Metanephros (tissue), 2 donors: ENCODE data around the gene CCM2. TPM values are rescaled to one million over a fixed set of nuclear protein-coding genes. Genes with fewer than 3 reads are reported as not detected.

Experiments used
- small RNA-seq: library from RNA; depleted of rRNA; stranded (forward); fragments of <200 nt; gene quantifications from one replicate; pipeline ENCODE3, GENCODE V24; 2014; ENCODE audit warnings: low replicate concordance
- total RNA-seq: library from RNA; depleted of rRNA; stranded (reverse); fragments of >200 nt; gene quantifications from one replicate; pipeline ENCODE4 v1.2.3, GENCODE V29; 2014

The CCM2 gene
- total RNA-seq, result 29.3 TPM

DNA sequence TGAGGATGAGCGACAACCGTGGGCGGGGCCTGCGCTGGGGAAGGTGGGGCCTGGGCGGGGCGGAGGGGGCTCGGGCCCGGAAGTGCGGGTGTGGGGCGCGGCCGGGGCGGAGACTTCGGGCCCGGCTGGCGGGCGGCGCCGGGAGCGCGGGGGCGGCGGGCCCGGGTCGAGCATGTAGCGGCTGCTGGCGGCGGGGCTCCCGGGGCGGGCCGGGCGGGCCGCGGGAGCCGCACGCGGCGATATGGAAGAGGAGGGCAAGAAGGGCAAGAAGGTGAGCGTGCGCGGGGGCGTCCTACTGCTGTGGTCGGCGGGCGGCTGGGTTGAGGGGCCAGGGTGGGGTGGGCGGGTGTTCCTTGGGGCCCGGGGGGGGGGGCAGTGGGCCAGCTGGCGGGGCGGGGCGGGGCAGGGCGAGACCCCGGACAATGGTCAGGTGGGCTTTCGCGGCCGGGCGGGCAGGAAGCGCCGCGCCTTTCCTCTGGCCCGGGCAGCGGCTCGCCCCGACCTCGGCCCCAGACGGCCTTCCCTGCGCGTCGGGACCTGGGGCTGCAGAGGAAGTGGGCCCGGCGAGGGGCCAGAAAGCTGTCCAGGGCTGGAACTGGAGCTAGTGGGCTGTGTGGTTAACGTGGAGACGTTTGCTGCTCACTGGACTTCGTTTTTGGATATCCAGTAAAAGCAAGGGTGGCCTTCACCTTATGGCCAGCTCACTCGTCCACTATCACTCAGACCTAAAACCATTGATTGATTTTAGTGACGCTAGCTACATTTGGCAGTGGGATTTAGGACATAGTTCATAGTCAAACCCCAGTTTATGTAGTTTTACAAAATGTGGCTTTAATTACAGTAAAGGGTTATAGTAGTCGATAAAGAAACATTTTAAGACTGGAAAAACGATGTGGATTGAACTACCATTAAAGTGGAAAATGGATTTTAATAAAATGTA is at the start of gene CCM2:
Gene CCM2 (plus strand): TSS at position 109 of the 940 bp plus-strand sequence. CDS start 133 bp downstream, at position 242.

DNA sequence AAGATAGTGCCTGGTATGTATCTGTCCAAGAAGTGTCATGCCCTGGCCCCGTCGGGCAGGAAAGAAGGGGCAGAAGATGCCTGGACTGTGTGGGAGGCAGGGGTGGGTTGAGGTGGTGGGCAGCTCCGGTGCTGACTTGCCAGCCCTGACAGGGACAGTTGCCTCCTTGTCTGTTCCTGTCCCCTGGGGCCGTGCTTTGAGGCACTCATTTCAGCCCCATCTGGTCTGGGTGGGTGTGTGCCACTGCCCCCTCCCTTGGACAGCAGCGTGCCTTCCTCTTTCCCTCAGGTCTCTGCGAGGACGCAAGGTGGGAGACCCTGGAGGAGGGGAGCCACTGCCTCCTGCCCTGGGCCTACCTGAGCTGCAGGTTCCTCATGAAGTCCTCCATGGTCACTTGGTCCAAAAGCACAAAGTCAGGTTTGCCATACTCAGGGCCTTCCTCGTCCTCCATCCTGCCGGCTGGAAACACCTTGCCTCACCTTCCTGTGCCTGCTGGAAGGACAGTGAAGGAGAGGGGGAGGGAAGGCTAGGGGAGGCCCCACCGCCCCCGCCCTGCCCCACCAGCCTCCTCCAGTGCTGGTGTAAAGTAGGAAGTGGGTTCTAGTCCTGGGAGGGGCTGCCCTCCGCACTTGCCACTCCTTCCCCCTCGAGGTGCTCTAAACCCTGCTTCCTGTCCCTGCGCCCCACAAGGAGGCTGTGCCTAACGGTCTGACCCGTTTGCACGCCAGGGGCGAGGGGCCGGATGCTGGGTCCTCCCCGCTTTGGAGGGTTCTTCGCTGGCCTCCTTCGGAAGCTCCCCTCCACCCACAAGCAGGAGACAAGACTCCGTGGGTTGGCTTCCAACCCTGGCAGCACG is 21.3 kb upstream of the CCM2 start, which contains the start of gene MYO1G:
Gene MYO1G (minus strand): TSS at position 505 of the 856 bp plus-strand sequence. CDS start 54 bp downstream, at position 451.

DNA sequence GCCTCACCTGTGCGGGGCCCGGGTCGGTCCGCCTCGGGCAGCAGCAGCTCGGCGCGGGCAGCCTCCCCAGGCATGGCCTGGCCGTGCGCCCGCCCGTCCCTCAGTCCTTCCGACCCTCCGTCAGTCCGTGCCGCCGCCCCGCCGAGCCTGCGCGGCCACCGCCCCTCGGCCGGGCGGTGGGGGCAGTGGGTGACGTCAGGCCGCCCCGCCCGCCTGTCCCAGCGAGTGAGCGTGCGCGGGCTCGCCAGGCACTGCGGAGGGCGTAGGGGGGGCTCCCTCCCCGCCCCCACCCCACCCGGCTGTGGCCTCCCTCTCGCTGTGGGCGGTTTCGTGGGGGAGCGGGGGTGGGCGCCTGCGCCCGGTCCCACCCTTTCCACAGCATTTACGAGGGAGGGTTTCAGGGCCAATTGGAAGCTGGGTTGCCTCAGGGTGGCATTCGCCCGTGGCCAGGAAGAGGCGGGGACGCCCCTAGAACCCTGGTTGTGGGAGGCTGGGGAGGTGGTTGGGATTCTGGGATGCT is 88.9 kb downstream of the CCM2 start, which contains the start of gene NACAD:
Gene NACAD (minus strand): TSS at position 149 of the 520 bp plus-strand sequence. CDS start 75 bp downstream, at position 74.

DNA sequence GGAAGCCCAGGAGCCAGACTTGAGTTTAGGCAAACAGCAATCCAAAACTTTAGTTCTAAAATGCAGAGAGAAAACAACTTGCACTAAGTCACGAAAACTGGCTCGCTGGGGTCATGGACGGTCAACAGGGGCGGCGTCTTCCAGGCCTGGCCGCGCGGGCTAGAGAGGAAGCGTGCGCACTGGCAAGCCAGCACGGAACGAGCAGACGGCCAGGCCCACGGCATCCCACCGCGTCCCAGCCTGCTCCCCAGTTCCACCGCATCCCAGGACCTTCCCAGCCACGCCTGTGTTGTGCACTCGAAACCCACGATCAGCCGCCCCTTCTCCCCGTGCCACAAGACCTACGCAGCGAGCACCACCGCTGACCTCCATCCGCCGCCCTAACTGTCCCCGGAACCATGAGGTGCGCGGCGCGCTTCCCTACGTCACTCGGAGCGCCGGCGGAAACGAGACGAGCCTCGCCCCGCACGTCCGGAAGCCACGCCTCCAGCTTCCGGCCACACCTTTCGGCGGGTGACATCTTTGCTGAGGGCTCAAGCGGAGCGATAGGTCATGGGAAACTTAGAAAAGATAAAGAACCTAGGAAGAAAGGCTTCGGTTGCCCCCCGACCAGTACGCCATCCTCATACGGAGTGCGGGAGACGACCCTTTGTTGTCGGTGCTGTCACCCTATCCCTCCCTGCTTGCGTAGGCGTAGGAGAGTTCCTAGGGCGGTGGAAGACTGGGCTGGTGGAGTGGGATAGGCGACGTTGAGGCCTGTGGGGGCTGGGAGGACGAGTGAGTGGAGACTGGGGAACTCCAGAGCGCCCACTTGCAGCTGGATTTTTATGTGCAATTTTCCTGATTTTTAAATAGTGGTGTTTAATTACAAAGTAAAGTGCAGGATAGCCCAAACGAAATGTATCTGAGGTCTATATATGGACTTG is 111.6 kb downstream of the CCM2 start, which contains the start of gene TBRG4:
Gene TBRG4 (minus strand): TSS at position 400 of the 926 bp plus-strand sequence. CDS start 2,460 bp downstream, outside the sequence.

Small RNA genes within 50 kb of the gene (small RNA-seq; reads per million reads assigned to genes)
- gene SNORA5A (4.3 reads per million, percentile 93 among the genes with 10 or more reads in this experiment), gene SNORA5B (not detected), gene SNORA5C (26.4 reads per million, percentile 96 among the genes with 10 or more reads in this experiment)

Other genes starting within 250 kb of the CCM2 start
- 1,829 TPM for gene PPIA, start 203.5 kb upstream of the CCM2 start, total RNA-seq
- 228 TPM for gene H2AZ2, start 152.1 kb upstream of the CCM2 start, total RNA-seq
- gene PURB, start 114.7 kb upstream of the CCM2 start, total RNA-seq, result 36.0 TPM
- gene MYO1G, start 21.2 kb upstream of the CCM2 start, total RNA-seq, result 3.6 TPM
- gene NACAD, start 88.8 kb downstream of the CCM2 start, total RNA-seq, result 5.3 TPM
- 51.3 TPM for gene TBRG4, start 111.5 kb downstream of the CCM2 start, total RNA-seq
- 25.7 TPM for gene RAMP3, start 157.6 kb downstream of the CCM2 start, total RNA-seq